SK-N-SH (cell line): ENCODE measurements around the gene RRH. TPM values are rescaled to one million over a fixed set of nuclear protein-coding genes. Genes with fewer than 3 reads are reported as not detected.
"Not testable (repeated sequence)": the region's sequence is repeated elsewhere in the genome, so short reads cannot be mapped to it uniquely, and the experiment has no call there.

Source experiments
- CTCF ChIA-PET: fragments of 300-600, 350-600 bp; formaldehyde crosslinking; extraction: SDS; loops from one replicate; lab custom pipeline; 2021; lab: Yijun Ruan, JAX
- POLR2A ChIA-PET: fragments of 350-600 bp; sonication (Branson Sonifier 250); formaldehyde crosslinking; extraction: SDS; loops from one replicate; lab custom pipeline; 2020; ENCODE audit warnings: antibody characterized with exemption, inconsistent platforms; lab: Yijun Ruan, JAX
- DNase-seq: peaks from one replicate; pipeline ENCODE4 v3.0.0; 2012
- H2AFZ ChIP-seq: fragments of 200-600 bp; sonication (generic); 2 replicates; pipeline ENCODE4 v1.8.1; 2016; ENCODE audit warnings: antibody characterized with exemption, mild to moderate bottlenecking, low read depth
- H3F3A ChIP-seq: fragments of 200-600 bp; sonication (generic); replicated peaks from 2 replicates; pipeline ENCODE3; 2016; ENCODE audit warnings: antibody characterized with exemption, mild to moderate bottlenecking; ENCODE audit not compliant: insufficient read depth
- H3K27ac ChIP-seq, 2 experiments: fragments of 200-500 bp in 1 of 2; fragments of 200-600 bp in 1 of 2; sonication (Bioruptor generic) in 1 of 2; sonication (generic), shearing (Covaris generic) in 1 of 2; 2 replicates each; pipeline versions ENCODE4 v1.5.1 to v1.6.1; 2014 to 2016; ENCODE audit warnings: low read depth in 2 of 2, inconsistent platforms in 1 of 2, low read length in 1 of 2, mild to moderate bottlenecking in 1 of 2, mixed read lengths in 1 of 2
- H3K27me3 ChIP-seq: fragments of 200-600 bp; sonication (generic), shearing (Covaris generic); 2 replicates; pipeline ENCODE4 v1.6.1; 2016; ENCODE audit warnings: mixed run types; ENCODE audit not compliant: insufficient read depth
- H3K36me3 ChIP-seq, 2 experiments: fragments of 200-500 bp in 1 of 2; fragments of 200-600 bp in 1 of 2; sonication (Bioruptor generic) in 1 of 2; sonication (generic) in 1 of 2; replicated peaks in 1 of 2; 2 replicates each; pipeline versions ENCODE3 to v1.5.1; 2014 to 2016; ENCODE audit warnings: low read length in 1 of 2, mild to moderate bottlenecking in 1 of 2; ENCODE audit not compliant: insufficient read depth in 2 of 2, control insufficient read depth in 1 of 2
- H3K4me1 ChIP-seq, 2 experiments: fragments of 200-500 bp in 1 of 2; fragments of 200-600 bp in 1 of 2; sonication (Bioruptor generic) in 1 of 2; sonication (generic), shearing (Covaris generic) in 1 of 2; 2 replicates each; pipeline versions ENCODE4 v1.5.1 to v1.6.1; 2014 to 2016; ENCODE audit warnings: low read depth in 1 of 2, low read length in 1 of 2, mixed run types in 1 of 2; ENCODE audit not compliant: insufficient read depth in 2 of 2, control insufficient read depth in 1 of 2
- H3K4me2 ChIP-seq: fragments of 200-600 bp; sonication (generic), shearing (Covaris generic); 2 replicates; pipeline ENCODE4 v1.6.1; 2017; ENCODE audit warnings: mixed run types
- H3K4me3 ChIP-seq, 2 experiments: fragments of 200-500 bp in 1 of 2; fragments of 200-600 bp in 1 of 2; sonication (Bioruptor generic) in 1 of 2; sonication (generic), shearing (Covaris generic) in 1 of 2; 2 replicates each; pipeline versions ENCODE4 v1.5.1 to v1.8.1; 2014 to 2016; ENCODE audit warnings: low read depth in 2 of 2, inconsistent platforms in 1 of 2, low read length in 1 of 2, mild to moderate bottlenecking in 1 of 2, mixed read lengths in 1 of 2, moderate library complexity in 1 of 2
- H3K79me2 ChIP-seq: fragments of 200-600 bp; sonication (generic); 2 replicates; pipeline ENCODE4 v1.8.1; 2017; ENCODE audit warnings: mild to moderate bottlenecking; ENCODE audit not compliant: insufficient read depth
- H3K9ac ChIP-seq: fragments of 200-600 bp; sonication (generic); 2 replicates; pipeline ENCODE4 v1.6.1; 2017; ENCODE audit warnings: mixed run types
- H3K9me2 ChIP-seq: fragments of 200-600 bp; sonication (generic); 2 replicates; pipeline ENCODE4 v1.6.1; 2017; ENCODE audit warnings: mixed run types
- H3K9me3 ChIP-seq: fragments of 200-600 bp; sonication (generic); 2 replicates; pipeline ENCODE4 v1.6.1; 2017; ENCODE audit warnings: mixed run types, mild to moderate bottlenecking, moderate library complexity
- H4K20me1 ChIP-seq: fragments of 200-600 bp; sonication (generic); 2 replicates; pipeline ENCODE4 v1.6.1; 2017; ENCODE audit warnings: mild to moderate bottlenecking, mixed run types; ENCODE audit not compliant: insufficient read depth
- ELF1 ChIP-seq: IDR thresholded peaks from 2 replicates; pipeline ENCODE4 v1.4.0; 2012
- EP300 ChIP-seq, 2 experiments: IDR thresholded peaks; 2 replicates each; pipeline versions ENCODE4 v1.4.0 to v1.6.1; 2012; ENCODE audit warnings: borderline replicate concordance in 1 of 2, low read depth in 1 of 2, low read length in 1 of 2
- FOSL2 ChIP-seq: IDR thresholded peaks from 2 replicates; pipeline ENCODE4 v1.4.0; 2012; ENCODE audit warnings: low read depth, mild to moderate bottlenecking, moderate library complexity, borderline replicate concordance
- FOXM1 ChIP-seq: IDR thresholded peaks from 2 replicates; pipeline ENCODE4 v1.4.0; 2012; ENCODE audit warnings: low read depth, mild to moderate bottlenecking
- GATA2 ChIP-seq: sonication (generic); formaldehyde crosslinking; IDR thresholded peaks from 2 replicates; pipeline ENCODE4 v1.5.0; 2020; ENCODE audit warnings: mild to moderate bottlenecking, missing genetic modification reagents
- MEF2A ChIP-seq: IDR thresholded peaks from 2 replicates; pipeline ENCODE4 v1.4.0; 2012; ENCODE audit warnings: low read depth, borderline replicate concordance
- MXI1 ChIP-seq: IDR thresholded peaks from 2 replicates; pipeline ENCODE4 v1.6.1; 2012; ENCODE audit warnings: mild to moderate bottlenecking, low read depth, low read length, improper control_type of control experiment
- NFIC ChIP-seq: IDR thresholded peaks from 2 replicates; pipeline ENCODE4 v1.4.0; 2012; ENCODE audit warnings: borderline replicate concordance
- NRF1 ChIP-seq: IDR thresholded peaks from 2 replicates; pipeline ENCODE4 v1.6.1; 2012; ENCODE audit warnings: low read depth, mild to moderate bottlenecking, low read length
- PBX3 ChIP-seq: IDR thresholded peaks from 2 replicates; pipeline ENCODE4; 2012
- POLR2AphosphoS5 ChIP-seq: IDR thresholded peaks from 2 replicates; pipeline ENCODE4 v1.6.1; 2012; ENCODE audit warnings: low read depth, low read length
- RXRA ChIP-seq: IDR thresholded peaks from 2 replicates; pipeline ENCODE4 v1.4.0; 2012; ENCODE audit warnings: low read depth, mild to moderate bottlenecking, borderline replicate concordance
- SMC3 ChIP-seq: IDR thresholded peaks from 2 replicates; pipeline ENCODE4 v1.6.1; 2012; ENCODE audit warnings: low read depth, low read length, improper control_type of control experiment
- TAF1 ChIP-seq: IDR thresholded peaks from 2 replicates; pipeline ENCODE4 v1.6.1; 2012; ENCODE audit warnings: low read depth, mild to moderate bottlenecking, low read length, moderate library complexity, borderline replicate concordance
- TEAD4 ChIP-seq: IDR thresholded peaks from 2 replicates; pipeline ENCODE4 v1.4.0; 2012; ENCODE audit warnings: mild to moderate bottlenecking, borderline replicate concordance; ENCODE audit not compliant: insufficient read depth
- USF1 ChIP-seq: IDR thresholded peaks from 2 replicates; pipeline ENCODE4 v1.4.0; 2012; ENCODE audit warnings: low read depth, borderline replicate concordance
- USF2 ChIP-seq: fragments of 150-350 bp; IDR thresholded peaks from 2 replicates; pipeline ENCODE4 v1.6.1; 2017; ENCODE audit warnings: antibody characterized with exemption, low read length, low read depth, borderline replicate concordance
- YY1 ChIP-seq: IDR thresholded peaks from 2 replicates; pipeline ENCODE4 v1.4.0; 2012; ENCODE audit warnings: low read depth, mild to moderate bottlenecking
- WGBS: methylation state at CpG from one replicate; pipeline ENCODE4 v1.1.6; 2017; ENCODE audit warnings: low lambda C conversion rate; 5-methylcytosine and 5-hydroxymethylcytosine counted together
- polyA plus RNA-seq, 3 experiments: library from polyadenylated mRNA; depleted of rRNA; stranded (reverse); fragments of >200 nt; gene quantifications; 2 replicates each; pipeline ENCODE4 v1.2.3, GENCODE V29; 2012
- TF ChIP-seq, protein P1 (sequence below): IDR thresholded peaks from 2 replicates; pipeline ENCODE4 v1.6.1; 2012; ENCODE audit warnings: mild to moderate bottlenecking, low read depth, low read length, moderate library complexity
- TF ChIP-seq, protein P2 (sequence below): fragments of 200-600 bp; sonication (generic); IDR thresholded peaks from 2 replicates; pipeline ENCODE4 v1.6.1; 2017; ENCODE audit warnings: antibody characterized with exemption, mild to moderate bottlenecking, moderate library complexity

Gene RRH
- polyA plus RNA-seq, 1 of the 3 experiments (the other 2 are of a cell fraction), result 0.05 TPM

DNA sequence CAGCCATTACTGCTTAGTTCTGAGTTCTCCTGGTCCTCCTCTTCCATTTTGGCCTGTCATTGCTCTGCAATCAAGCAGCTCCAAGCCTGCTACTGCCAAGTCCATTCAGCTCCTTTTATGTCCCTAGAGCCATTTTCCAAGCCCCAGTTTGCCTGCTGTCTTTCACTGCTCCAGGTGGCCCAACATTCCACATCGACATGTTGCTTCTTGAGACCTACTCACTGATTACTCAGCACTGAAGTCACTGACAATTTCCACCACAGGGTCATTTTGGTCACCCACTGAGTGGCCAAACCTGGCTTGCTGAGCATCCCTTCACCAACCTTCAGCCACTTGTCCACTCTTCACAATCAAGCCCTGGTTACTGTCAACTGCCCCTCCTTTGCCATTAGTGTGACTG, 47.3 kb downstream of the RRH start:
- Histone ChIP-seq H3K9me3 (no peaks in the 10 kb centered on the region), H3K79me2 (no peaks in the 10 kb centered on the region), H3K4me2 (no peak overlapping the region), H3K27me3 (peaks cover 11% of the 10 kb centered on the region; the same call in 1 of the 2 replicates), H3K4me3 (no peak overlapping the region)
- 22% methylated on average over 1 of the region's 1 CpG for WGBS
- POLR2A ChIA-PET, result no interaction called here
- no peak for TF ChIP-seq GATA2 (CRISPR knock-in tag)
- TF ChIP-seq, protein P1, sequence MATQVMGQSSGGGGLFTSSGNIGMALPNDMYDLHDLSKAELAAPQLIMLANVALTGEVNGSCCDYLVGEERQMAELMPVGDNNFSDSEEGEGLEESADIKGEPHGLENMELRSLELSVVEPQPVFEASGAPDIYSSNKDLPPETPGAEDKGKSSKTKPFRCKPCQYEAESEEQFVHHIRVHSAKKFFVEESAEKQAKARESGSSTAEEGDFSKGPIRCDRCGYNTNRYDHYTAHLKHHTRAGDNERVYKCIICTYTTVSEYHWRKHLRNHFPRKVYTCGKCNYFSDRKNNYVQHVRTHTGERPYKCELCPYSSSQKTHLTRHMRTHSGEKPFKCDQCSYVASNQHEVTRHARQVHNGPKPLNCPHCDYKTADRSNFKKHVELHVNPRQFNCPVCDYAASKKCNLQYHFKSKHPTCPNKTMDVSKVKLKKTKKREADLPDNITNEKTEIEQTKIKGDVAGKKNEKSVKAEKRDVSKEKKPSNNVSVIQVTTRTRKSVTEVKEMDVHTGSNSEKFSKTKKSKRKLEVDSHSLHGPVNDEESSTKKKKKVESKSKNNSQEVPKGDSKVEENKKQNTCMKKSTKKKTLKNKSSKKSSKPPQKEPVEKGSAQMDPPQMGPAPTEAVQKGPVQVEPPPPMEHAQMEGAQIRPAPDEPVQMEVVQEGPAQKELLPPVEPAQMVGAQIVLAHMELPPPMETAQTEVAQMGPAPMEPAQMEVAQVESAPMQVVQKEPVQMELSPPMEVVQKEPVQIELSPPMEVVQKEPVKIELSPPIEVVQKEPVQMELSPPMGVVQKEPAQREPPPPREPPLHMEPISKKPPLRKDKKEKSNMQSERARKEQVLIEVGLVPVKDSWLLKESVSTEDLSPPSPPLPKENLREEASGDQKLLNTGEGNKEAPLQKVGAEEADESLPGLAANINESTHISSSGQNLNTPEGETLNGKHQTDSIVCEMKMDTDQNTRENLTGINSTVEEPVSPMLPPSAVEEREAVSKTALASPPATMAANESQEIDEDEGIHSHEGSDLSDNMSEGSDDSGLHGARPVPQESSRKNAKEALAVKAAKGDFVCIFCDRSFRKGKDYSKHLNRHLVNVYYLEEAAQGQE, result no peak
- TF ChIP-seq SMC3, result no peak
- TF ChIP-seq, protein P2, sequence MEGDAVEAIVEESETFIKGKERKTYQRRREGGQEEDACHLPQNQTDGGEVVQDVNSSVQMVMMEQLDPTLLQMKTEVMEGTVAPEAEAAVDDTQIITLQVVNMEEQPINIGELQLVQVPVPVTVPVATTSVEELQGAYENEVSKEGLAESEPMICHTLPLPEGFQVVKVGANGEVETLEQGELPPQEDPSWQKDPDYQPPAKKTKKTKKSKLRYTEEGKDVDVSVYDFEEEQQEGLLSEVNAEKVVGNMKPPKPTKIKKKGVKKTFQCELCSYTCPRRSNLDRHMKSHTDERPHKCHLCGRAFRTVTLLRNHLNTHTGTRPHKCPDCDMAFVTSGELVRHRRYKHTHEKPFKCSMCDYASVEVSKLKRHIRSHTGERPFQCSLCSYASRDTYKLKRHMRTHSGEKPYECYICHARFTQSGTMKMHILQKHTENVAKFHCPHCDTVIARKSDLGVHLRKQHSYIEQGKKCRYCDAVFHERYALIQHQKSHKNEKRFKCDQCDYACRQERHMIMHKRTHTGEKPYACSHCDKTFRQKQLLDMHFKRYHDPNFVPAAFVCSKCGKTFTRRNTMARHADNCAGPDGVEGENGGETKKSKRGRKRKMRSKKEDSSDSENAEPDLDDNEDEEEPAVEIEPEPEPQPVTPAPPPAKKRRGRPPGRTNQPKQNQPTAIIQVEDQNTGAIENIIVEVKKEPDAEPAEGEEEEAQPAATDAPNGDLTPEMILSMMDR, result no peak
- TF ChIP-seq PBX3, result no peak
- TF ChIP-seq NFIC, result no peak
- TF ChIP-seq POLR2AphosphoS5, result no peak
- TF ChIP-seq USF2, result no peak
- no peak for TF ChIP-seq RXRA
- no peak for TF ChIP-seq MEF2A
- TF ChIP-seq YY1, result no peak
- TF ChIP-seq NRF1, result no peak
- no peak for TF ChIP-seq EP300 (IDR thresholded peaks at IDR 0.05; ENCODE audit: borderline replicate concordance in 1 of 2, low read depth in 1 of 2, low read length in 1 of 2)
- no peak for TF ChIP-seq TEAD4
- no peak for TF ChIP-seq USF1
- TF ChIP-seq FOSL2, result no peak
- no peak for TF ChIP-seq FOXM1
- no peak for TF ChIP-seq TAF1
- TF ChIP-seq MXI1, result no peak
- TF ChIP-seq ELF1, result no peak
- TF ChIP-seq, all 33 proteins: peak for 0
- H2AFZ ChIP-seq, result no peak overlapping the region
- CTCF ChIA-PET, result no interaction called here
- DNase-seq, result no peak
- H3K9me2 ChIP-seq, result no peaks in the 10 kb centered on the region
- no peaks in the 10 kb centered on the region for H3K4me1 ChIP-seq
- no peaks in the 10 kb centered on the region for H4K20me1 ChIP-seq
- no peak overlapping the region for H3K27ac ChIP-seq
- H3K36me3 ChIP-seq, result no peaks in the 10 kb centered on the region
- H3K9ac ChIP-seq, result no peak overlapping the region
- no peaks in the 10 kb centered on the region for H3F3A ChIP-seq

DNA sequence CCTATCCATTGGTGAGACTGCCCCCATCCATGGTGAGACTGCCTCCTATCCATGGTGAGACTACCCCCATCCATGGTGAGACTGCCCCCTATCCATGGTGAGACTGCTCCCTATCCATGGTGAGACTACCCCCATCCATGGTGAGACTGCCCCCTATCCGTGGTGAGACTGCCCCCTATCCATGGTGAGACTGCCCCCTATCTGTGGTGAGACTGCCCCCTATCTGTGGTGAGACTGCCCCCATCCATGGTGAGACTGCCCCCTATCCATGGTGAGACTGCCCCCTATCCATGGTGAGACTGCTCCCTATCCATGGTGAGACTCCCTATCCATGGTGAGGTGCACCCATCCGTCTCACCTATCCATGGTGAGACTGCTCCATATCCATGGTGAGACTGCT, 47.8 kb downstream of the RRH start:
- DNase-seq, H3K9me2 ChIP-seq, H3F3A ChIP-seq, H3K27ac ChIP-seq, H2AFZ ChIP-seq, H3K4me2 ChIP-seq, H3K9me3 ChIP-seq, H3K79me2 ChIP-seq, H3K4me1 ChIP-seq, POLR2A ChIA-PET, CTCF ChIA-PET, H4K20me1 ChIP-seq, H3K4me3 ChIP-seq, H3K36me3 ChIP-seq, H3K9ac ChIP-seq: not testable (repeated sequence)
- WGBS, result 0% methylated on average over 2 of the region's 2 CpGs
- H3K27me3 ChIP-seq, result peaks cover 11% of the 10 kb centered on the region; the same call in 1 of the 2 replicates
